ENCODE measurements around the gene PALLD. TPM values are rescaled to one million over a fixed set of nuclear protein-coding genes. Genes with fewer than 3 reads are reported as not detected.
"Not testable (repeated sequence)": the region's sequence is repeated elsewhere in the genome, so short reads cannot be mapped to it uniquely, and the experiment has no call there.

Gene PALLD
- total and polyA plus RNA-seq, 2 of the 13 experiments (the other 11 are each of a cell fraction or from before 2014, with no cell fraction given): 0.50 to 1.5 TPM

- Histone ChIP-seq H2AFZ (ENCODE audit: low read length) (no peak overlapping the region), H3K9ac (ENCODE audit: insufficient read depth, low read depth, low read length) (no peak overlapping the region), H3K27me3 (ENCODE audit: control insufficient read depth in 1 of 2, insufficient read depth in 2 of 2, low read length in 2 of 2) (no peaks in the 10 kb centered on the region), H4K20me1 (ENCODE audit: insufficient read depth, low read length) (no peaks in the 10 kb centered on the region), H3K4me2 (ENCODE audit: low read depth, low read length) (no peak overlapping the region), H3K27ac (ENCODE audit: extremely low read length, insufficient read depth, low read length) (no peak overlapping the region), H3K9me3 (ENCODE audit: low read length) (no peaks in the 10 kb centered on the region), H3K79me2 (ENCODE audit: insufficient read depth, low read length) (no peaks in the 10 kb centered on the region), H3K4me3 (replicated peaks in 1 of 3; ENCODE audit: insufficient read depth in 1 of 3, low read depth in 2 of 3, low read length in 3 of 3) (no peak overlapping the region), H3K36me3 (replicated peaks in 1 of 2; ENCODE audit: control insufficient read depth in 1 of 2, insufficient read depth in 2 of 2, low read length in 2 of 2) (no peaks in the 10 kb centered on the region), H3K4me1 (ENCODE audit: insufficient read depth, low read length) (peaks cover 7% of the 10 kb centered on the region)
- no peak for DNase-seq (ENCODE audit: low spot score)
- no peak for ATAC-seq
- BruUV-seq (replicated peaks): no TSS peak
- POLR2A ChIA-PET: no interaction called here
- TF ChIP-seq ZNF678 (CRISPR knock-in tag; IDR thresholded peaks at IDR 0.05): no peak
- TF ChIP-seq ZNF280D (CRISPR knock-in tag; IDR thresholded peaks at IDR 0.05): no peak
- TF ChIP-seq ATF1 (CRISPR knock-in tag; IDR thresholded peaks at IDR 0.05): no peak
- no peak for TF ChIP-seq ZNF639 (CRISPR knock-in tag; conservative IDR thresholded peaks at IDR 0.05)
- TF ChIP-seq XRCC5 (optimal IDR thresholded peaks at IDR 0.05; ENCODE audit: low read length): no peak
- TF ChIP-seq MBNL3 (CRISPR knock-in tag; conservative IDR thresholded peaks at IDR 0.05): no peak
- no peak for TF ChIP-seq ZMYM3 (CRISPR knock-in tag; IDR thresholded peaks at IDR 0.05)
- no peak for TF ChIP-seq SAP130 (CRISPR knock-in tag; IDR thresholded peaks at IDR 0.05; ENCODE audit: low read depth)
- no peak for TF ChIP-seq ZNF572 (CRISPR knock-in tag; IDR thresholded peaks at IDR 0.05)
- no peak for TF ChIP-seq ZFX (CRISPR knock-in tag; IDR thresholded peaks at IDR 0.05; ENCODE audit: low read depth)
- no peak for TF ChIP-seq ZNF749 (CRISPR knock-in tag; IDR thresholded peaks at IDR 0.05; ENCODE audit: borderline replicate concordance)
- in situ Hi-C loops (cut with HindIII; ENCODE audit: extremely low pct_ligation_motif_present, low pct_unique_long_range_greater_than_20kb) (no loop called here), intact Hi-C loops (cut with micrococcal nuclease; ENCODE audit: unreplicated experiment) (no loop called here)
- no peak for FAIRE-seq
- CTCF ChIA-PET (ENCODE audit: low intra/inter-chr PET ratio, low total read pairs): no interaction called here
- WGBS (ENCODE audit: low lambda C conversion rate): 17% methylated on average over 3 of the region's 3 CpGs
These were observed 204.2 kb downstream of the PALLD start for GRCh38 chr4:168701061-168701460.

GRCh38 chr4:168702581-168703087 lies 205.8 kb downstream of the PALLD start:
- intact Hi-C loops (cut with micrococcal nuclease; ENCODE audit: unreplicated experiment); FAIRE-seq; H3K4me2 ChIP-seq (ENCODE audit: low read depth, low read length); BruUV-seq (replicated peaks); ATAC-seq; H3K4me3 ChIP-seq (replicated peaks in 1 of 3; ENCODE audit: insufficient read depth in 1 of 3, low read depth in 2 of 3, low read length in 3 of 3); H3K27ac ChIP-seq (ENCODE audit: extremely low read length, insufficient read depth, low read length); in situ Hi-C loops (cut with HindIII; ENCODE audit: extremely low pct_ligation_motif_present, low pct_unique_long_range_greater_than_20kb); H3K79me2 ChIP-seq (ENCODE audit: insufficient read depth, low read length); H3K9me3 ChIP-seq (ENCODE audit: low read length); POLR2A ChIA-PET; H4K20me1 ChIP-seq (ENCODE audit: insufficient read depth, low read length); CTCF ChIA-PET (ENCODE audit: low intra/inter-chr PET ratio, low total read pairs); H3K4me1 ChIP-seq (ENCODE audit: insufficient read depth, low read length); DNase-seq (ENCODE audit: low spot score); H3K27me3 ChIP-seq (ENCODE audit: control insufficient read depth in 1 of 2, insufficient read depth in 2 of 2, low read length in 2 of 2); H2AFZ ChIP-seq (ENCODE audit: low read length); H3K36me3 ChIP-seq (replicated peaks in 1 of 2; ENCODE audit: control insufficient read depth in 1 of 2, insufficient read depth in 2 of 2, low read length in 2 of 2); H3K9ac ChIP-seq (ENCODE audit: insufficient read depth, low read depth, low read length): not testable (repeated sequence)
- WGBS (ENCODE audit: low lambda C conversion rate): 77% methylated on average over 4 of the region's 4 CpGs
